Ovary (tissue), 9 donors: ENCODE measurements around the gene CALHM3. TPM values are rescaled to one million over a fixed set of nuclear protein-coding genes. Genes with fewer than 3 reads are reported as not detected.
"Not testable (repeated sequence)": the region's sequence is repeated elsewhere in the genome, so short reads cannot be mapped to it uniquely, and the experiment has no call there.

ENCODE experiments used
- DNase-seq, 5 donors: peaks; one replicate each; pipeline ENCODE4 v3.0.0-alpha.2; 2019 to 2020
- H3K27ac ChIP-seq, 2 donors: fragments of 200-600 bp; one replicate each; pipeline versions ENCODE4 v1.5.1 to v1.8.0; 2019 to 2022
- H3K27me3 ChIP-seq: fragments of 200-600 bp; one replicate; pipeline ENCODE4 v1.8.0; 2022
- H3K36me3 ChIP-seq: fragments of 200-600 bp; sonication (generic); one replicate; pipeline ENCODE4 v1.5.1; 2019
- H3K4me1 ChIP-seq: one replicate; pipeline ENCODE4 v1.8.1; 2013; ENCODE audit warnings: mild to moderate bottlenecking, moderate library complexity; ENCODE audit not compliant: insufficient read depth
- H3K4me3 ChIP-seq: fragments of 200-600 bp; sonication (generic); one replicate; pipeline ENCODE4 v1.5.1; 2017
- H3K9me3 ChIP-seq, 2 donors: fragments of 200-600 bp in 1 of 2; sonication (generic) in 1 of 2; one replicate each; pipeline versions ENCODE4 v1.5.1 to v1.8.1; 2013 to 2019; ENCODE audit warnings: mild to moderate bottlenecking in 1 of 2, moderate library complexity in 1 of 2
- CTCF ChIP-seq, 3 donors: fragments of 450-650 bp in 2 of 3; fragments of 200-600 bp in 1 of 3; IDR thresholded peaks; one replicate each; pipeline versions ENCODE4 v1.5.1 to v1.8.0; 2016 to 2022; ENCODE audit warnings: antibody characterized with exemption in 3 of 3, mild to moderate bottlenecking in 1 of 3
- EP300 ChIP-seq: sonication (generic); formaldehyde crosslinking; IDR thresholded peaks from one replicate; pipeline ENCODE4 v1.6.1; 2017; ENCODE audit warnings: antibody characterized with exemption
- POLR2A ChIP-seq: fragments of 450-650 bp; IDR thresholded peaks from one replicate; pipeline ENCODE4 v1.6.1; 2017; ENCODE audit warnings: antibody characterized with exemption, mild to moderate bottlenecking, moderate library complexity
- WGBS, 3 donors: extraction: QIAGEN DNeasy Blood & Tissue Kit in 1 of 3; methylation state at CpG; one replicate each; pipeline versions ENCODE4 v1.1.5 to v1.1.7; 2013 to 2017; 5-methylcytosine and 5-hydroxymethylcytosine counted together
- intact Hi-C, 4 donors: fragments of 100-400 bp; cut with DNase I; formaldehyde crosslinking; loops; one replicate each; pipeline versions ENCODE4 v1.11.0 to v1.15.1; 2022 to 2023
- polyA plus RNA-seq, 2 donors: library from polyadenylated mRNA; stranded (reverse); fragments of 200-250 nt in 1 of 2; fragments of 350-450 nt in 1 of 2; fragmentation: Illumina TruSeq in 1 of 2; extraction: RNeasy Lipid Tissue Mini Kit (QIAGEN cat#74804) in 1 of 2; gene quantifications; one replicate each; pipeline ENCODE4 v1.2.3, GENCODE V29; 2013 to 2014
- total RNA-seq, 7 donors: library from RNA; depleted of rRNA in 2 of 7; stranded (reverse); fragments of >200 nt in 2 of 7; fragmentation: NEBNext Ultra II Directional in 3 of 7; extraction: Animal tissue kit (Norgen Biotek cat#: 25700) in 3 of 7; gene quantifications; one replicate each; pipeline versions ENCODE4 v1.1.0 to v1.2.4, GENCODE V29; 2016 to 2023
- donor health status: DM: no; HTN: no; CAD: no; lungs with moderate emphysema.
- donor health status: DM: no; HTN: no; CAD: no.
- donor health status: Bipolar disorder and iron deficiency.
- donor health status: DM: yes; HTN: yes; CAD: no.
- donor health status: DM: no; HTN: no; CAD: no.
- donor health status: DM: yes; HTN: yes; CAD: no.

The CALHM3 gene
- total and polyA plus RNA-seq, 9 donors = not detected

GRCh38 chr10:103507235-103508191, 28.5 kb upstream of the CALHM3 start:
- Histone ChIP-seq H3K36me3 (no peaks in the 10 kb centered on the region), H3K27me3 (no peaks in the 10 kb centered on the region), H3K27ac (no peak overlapping the region), H3K4me1 (peaks cover 7% of the 10 kb centered on the region), H3K9me3 (no peaks in the 10 kb centered on the region), H3K4me3 (no peak overlapping the region)
- no peak for DNase-seq
- TF ChIP-seq CTCF (IDR thresholded peaks at IDR 0.05) (no peak), EP300 (no peak), POLR2A (no peak)
- intact Hi-C loops = no loop called here
- whole genome bisulfite sequencing, 3 donors = 84 to 88% (median 86%) methylated on average over 10 of the region's 10 CpGs

GRCh38 chr10:103506061-103506460, 27.0 kb upstream of the CALHM3 start:
- 88 to 96% (median 93%) methylated on average over 4 of the region's 4 CpGs for WGBS, 3 donors
- Histone ChIP-seq H3K27ac (no peak overlapping the region), H3K4me1 (peaks cover 7% of the 10 kb centered on the region), H3K27me3 (no peaks in the 10 kb centered on the region), H3K4me3 (no peak overlapping the region), H3K9me3 (no peaks in the 10 kb centered on the region), H3K36me3 (no peaks in the 10 kb centered on the region)
- DNase-seq = peak in 1 of 5 donors; percentile 29
- no peak for TF ChIP-seq POLR2A
- TF ChIP-seq EP300 = no peak
- no peak for TF ChIP-seq CTCF (IDR thresholded peaks at IDR 0.05)
- intact Hi-C loops = no loop called here

GRCh38 chr10:103504181-103504783, 25.2 kb upstream of the CALHM3 start:
- H3K36me3 ChIP-seq = no peaks in the 10 kb centered on the region
- H3K27ac ChIP-seq = peak overlapping the region in 1 of 2 donors; percentile 68
- H3K27me3 ChIP-seq = no peaks in the 10 kb centered on the region
- peak; percentile 68 to 79 (median 76) for DNase-seq
- no peaks in the 10 kb centered on the region for H3K9me3 ChIP-seq
- intact Hi-C loops = no loop called here
- TF ChIP-seq CTCF (IDR thresholded peaks at IDR 0.05) (peak in 1 of 3 donors; percentile 6), POLR2A (no peak), EP300 (no peak)
- peaks cover 7% of the 10 kb centered on the region for H3K4me1 ChIP-seq
- no peak overlapping the region for H3K4me3 ChIP-seq
- WGBS, 3 donors = 6 to 18% (median 8%) methylated on average over 10 of the region's 10 CpGs

- H3K27me3 ChIP-seq, H3K4me1 ChIP-seq, intact Hi-C loops, H3K9me3 ChIP-seq, H3K4me3 ChIP-seq, H3K36me3 ChIP-seq: not testable (repeated sequence)
- H3K27ac ChIP-seq = peak overlapping the region in 1 of 2 donors; percentile 68
- peak in 1 of 5 donors; percentile 21 for DNase-seq
- 67 to 71% (median 67%) methylated on average over 6 of the region's 6 CpGs for WGBS, 3 donors
Observed at GRCh38 chr10:103503777-103504176, 24.7 kb upstream of the CALHM3 start.
